Stimulated activated naive CD8-positive, alpha-beta T cell treated with anti-CD3 and anti-CD28 coated beads, Interleukin-15, Interleukin-2, amounts not matched to agents 100 U/mL and 50 U/mL, for 24 hours (primary cell): Measurements from ENCODE around the gene SPIN1.
A peak's percentile ranks its signal among the peaks of the same experiment; 100 is the strongest.
"Not testable (repeated sequence)": the region's sequence is repeated elsewhere in the genome, so short reads cannot be mapped to it uniquely, and the experiment has no call there.

Experiments
- ATAC-seq: fragments of 150-1000 bp; cut with Tn5 transposase; one replicate; pipeline ENCODE4 v1.10.0; 2021
- DNase-seq: peaks from one replicate; pipeline ENCODE4 v3.0.0; 2021

Gene SPIN1

GRCh38 chr9:88388203-88388885, at the start of gene SPIN1:
SPIN1 (plus strand) TSS chr9:88388444; CDS start chr9:88426540, 38,096 bp downstream.
- peak; percentile 95 for ATAC-seq

GRCh38 chr9:88339317-88339716, 48.9 kb upstream of the SPIN1 start:
- DNase-seq (no peak), ATAC-seq (no peak)

More at GRCh38 chr9:88388203-88388885, at the start of gene SPIN1:
- DNase-seq, result peak; percentile 91

- DNase-seq (no peak), ATAC-seq (no peak)
These were observed 46.0 kb upstream of the SPIN1 start for GRCh38 chr9:88342246-88342645.

GRCh38 chr9:88344013-88344412, 44.2 kb upstream of the SPIN1 start:
- ATAC-seq (no peak), DNase-seq (no peak)

GRCh38 chr9:88350354-88350753, 37.9 kb upstream of the SPIN1 start:
- ATAC-seq, DNase-seq: not testable (repeated sequence)

- ATAC-seq (no peak), DNase-seq (no peak)
These were observed 33.1 kb upstream of the SPIN1 start for GRCh38 chr9:88355166-88355565.

GRCh38 chr9:88357250-88357649, 31.0 kb upstream of the SPIN1 start:
- DNase-seq, ATAC-seq: not testable (repeated sequence)

GRCh38 chr9:88358723-88359122, 29.5 kb upstream of the SPIN1 start:
- DNase-seq (no peak), ATAC-seq (no peak)

GRCh38 chr9:88359974-88360373, 28.3 kb upstream of the SPIN1 start:
- DNase-seq, result no peak
- ATAC-seq, result no peak

- DNase-seq (no peak), ATAC-seq (no peak)
These were observed 25.6 kb upstream of the SPIN1 start for GRCh38 chr9:88362681-88363080.

- no peak for ATAC-seq
These were observed 24.6 kb upstream of the SPIN1 start for GRCh38 chr9:88363661-88364060.

GRCh38 chr9:88364706-88365105, 23.5 kb upstream of the SPIN1 start:
- no peak for DNase-seq
- no peak for ATAC-seq

More at GRCh38 chr9:88363661-88364060, 24.6 kb upstream of the SPIN1 start:
- no peak for DNase-seq

- ATAC-seq (no peak), DNase-seq (no peak)
These were observed 17.9 kb upstream of the SPIN1 start for GRCh38 chr9:88370346-88370745.

- DNase-seq, result no peak
- no peak for ATAC-seq
These were observed 16.1 kb upstream of the SPIN1 start for GRCh38 chr9:88372103-88372654.

GRCh38 chr9:88373045-88373444, 15.2 kb upstream of the SPIN1 start:
- ATAC-seq (peak; percentile 59), DNase-seq (no peak)

- DNase-seq (no peak), ATAC-seq (no peak)
These were observed 9.9 kb upstream of the SPIN1 start for GRCh38 chr9:88378317-88378716.

- ATAC-seq (no peak), DNase-seq (no peak)
These were observed 8.9 kb upstream of the SPIN1 start for GRCh38 chr9:88379352-88379751.

- no peak for ATAC-seq
- no peak for DNase-seq
These were observed 8.1 kb upstream of the SPIN1 start for GRCh38 chr9:88380118-88380517.

- DNase-seq, ATAC-seq: not testable (repeated sequence)
These were observed 6.9 kb upstream of the SPIN1 start for GRCh38 chr9:88381322-88381721.

GRCh38 chr9:88383176-88383575, 5.1 kb upstream of the SPIN1 start:
- ATAC-seq, result no peak
- DNase-seq, result no peak

GRCh38 chr9:88386137-88386536, 2.1 kb upstream of the SPIN1 start:
- ATAC-seq, DNase-seq: not testable (repeated sequence)

- ATAC-seq, result no peak
- DNase-seq, result no peak
These were observed 1.1 kb upstream of the SPIN1 start for GRCh38 chr9:88387036-88387551.

- ATAC-seq (peak; percentile 3), DNase-seq (peak; percentile 21)
These were observed 567 bp upstream of the SPIN1 start for GRCh38 chr9:88387552-88388202.
